Measurements from ENCODE around the gene LGALS9B.
"Not testable (repeated sequence)": the region's sequence is repeated elsewhere in the genome, so short reads cannot be mapped to it uniquely, and the experiment has no call there.

Gene LGALS9B

GRCh38 chr17:20467447-20467846 lies at the start of gene LGALS9B:
TSS of gene LGALS9B (minus strand) at chr17:20467539. CDS start at chr17:20467470, 69 bp downstream.
- not testable (repeated sequence) for TF ChIP-seq GATA3, GATA2 (IDR thresholded peaks at IDR 0.05; ENCODE audit: low read depth, low read length)
